Vagina (tissue), 2 donors: ENCODE data around the gene SENP1. TPM values are rescaled to one million over a fixed set of nuclear protein-coding genes. Genes with fewer than 3 reads are reported as not detected.
A peak's percentile ranks its signal among the peaks of the same experiment; 100 is the strongest.

Experiments used
- DNase-seq, 2 donors: peaks; one replicate each; pipeline ENCODE4 v3.0.0-alpha.2; 2017; ENCODE audit errors: extremely low spot score in 2 of 2
- H3K27ac ChIP-seq: fragments of 200-600 bp; sonication (generic); one replicate; pipeline ENCODE4 v1.5.1; 2019
- H3K27me3 ChIP-seq: fragments of 200-600 bp; sonication (generic); one replicate; pipeline ENCODE4 v1.5.1; 2019
- H3K36me3 ChIP-seq, 2 donors: fragments of 200-600 bp; sonication (generic); one replicate each; pipeline ENCODE4 v1.5.1; 2017 to 2019
- H3K4me1 ChIP-seq: fragments of 200-600 bp; sonication (generic); one replicate; pipeline ENCODE4 v1.5.1; 2019
- H3K4me3 ChIP-seq, 2 donors: fragments of 200-600 bp; sonication (generic); 1 replicate in 1 of 2; 2 replicates in 1 of 2; pipeline ENCODE4 v1.5.1; 2016 to 2019
- H3K9me3 ChIP-seq: fragments of 200-600 bp; sonication (generic); one replicate; pipeline ENCODE4 v1.5.1; 2019
- CTCF ChIP-seq, 3 experiments: fragments of 450-650 bp in 2 of 3; fragments of 200-600 bp in 1 of 3; sonication (generic) in 1 of 3; IDR thresholded peaks; one replicate each; pipeline ENCODE4 v1.5.1; 2017 to 2019; ENCODE audit warnings: antibody characterized with exemption in 3 of 3, mild to moderate bottlenecking in 2 of 3, moderate library complexity in 2 of 3
- POLR2A ChIP-seq, 2 donors: fragments of 450-650 bp; IDR thresholded peaks; one replicate each; pipeline ENCODE4 v1.6.1; 2017; ENCODE audit warnings: antibody characterized with exemption in 2 of 2, mild to moderate bottlenecking in 2 of 2, moderate library complexity in 2 of 2
- POLR2AphosphoS5 ChIP-seq, 2 donors: sonication (generic); formaldehyde crosslinking; IDR thresholded peaks; one replicate each; pipeline ENCODE4 v1.9.0; 2017; ENCODE audit warnings: antibody characterized with exemption in 2 of 2, mild to moderate bottlenecking in 2 of 2, low read depth in 1 of 2; ENCODE audit not compliant: insufficient read depth in 1 of 2
- intact Hi-C: fragments of 100-400 bp; cut with DNase I; formaldehyde crosslinking; loops from one replicate; pipeline ENCODE4 v1.15.1; 2023
- total RNA-seq: library from RNA; depleted of rRNA; stranded (reverse); fragments of >200 nt; gene quantifications from one replicate; pipeline ENCODE4 v1.2.3, GENCODE V29; 2016

The SENP1 gene
- total RNA-seq, 1 donor from 2014 or later, result 21.4 TPM

GRCh38 chr12:48000878-48001504 is 104.9 kb downstream of the SENP1 start:
- Histone ChIP-seq H3K27me3 (peaks cover 14% of the 10 kb centered on the region), H3K9me3 (no peaks in the 10 kb centered on the region), H3K4me1 (peaks cover 49% of the 10 kb centered on the region), H3K36me3 (no peaks in the 10 kb centered on the region), H3K4me3 (peak overlapping the region; percentile 41 to 53), H3K27ac (peak overlapping the region; percentile 55)
- TF ChIP-seq POLR2AphosphoS5 (IDR thresholded peaks at IDR 0.05; ENCODE audit: insufficient read depth in 1 of 2, low read depth in 1 of 2), result peak in 1 of 2 donors; percentile 12
- no peak for TF ChIP-seq CTCF (IDR thresholded peaks at IDR 0.05)
- intact Hi-C loops, result no loop called here
- DNase-seq, result no peak

GRCh38 chr12:47999816-48000215 is 106.1 kb downstream of the SENP1 start:
- Histone ChIP-seq H3K4me1 (peaks cover 47% of the 10 kb centered on the region), H3K27ac (no peak overlapping the region), H3K4me3 (no peak overlapping the region), H3K9me3 (no peaks in the 10 kb centered on the region), H3K36me3 (no peaks in the 10 kb centered on the region), H3K27me3 (peaks cover 7% of the 10 kb centered on the region)
- no peak for DNase-seq
- TF ChIP-seq CTCF (IDR thresholded peaks at IDR 0.05) (no peak), POLR2A (IDR thresholded peaks at IDR 0.05) (no peak), POLR2AphosphoS5 (IDR thresholded peaks at IDR 0.05; ENCODE audit: insufficient read depth in 1 of 2, low read depth in 1 of 2) (no peak)
- intact Hi-C loops, result no loop called here

GRCh38 chr12:47997321-47997720 is 108.6 kb downstream of the SENP1 start:
- H3K27ac ChIP-seq, result no peak overlapping the region
- no peak for DNase-seq
- H3K9me3 ChIP-seq, result no peaks in the 10 kb centered on the region
- H3K27me3 ChIP-seq, result no peaks in the 10 kb centered on the region
- H3K4me3 ChIP-seq, result no peak overlapping the region
- intact Hi-C loops, result no loop called here
- H3K4me1 ChIP-seq, result peaks cover 23% of the 10 kb centered on the region
- no peak for TF ChIP-seq POLR2AphosphoS5 (IDR thresholded peaks at IDR 0.05; ENCODE audit: insufficient read depth in 1 of 2, low read depth in 1 of 2)
- no peak for TF ChIP-seq CTCF (IDR thresholded peaks at IDR 0.05)
- no peak for TF ChIP-seq POLR2A (IDR thresholded peaks at IDR 0.05)
- H3K36me3 ChIP-seq, result no peaks in the 10 kb centered on the region

- Histone ChIP-seq H3K4me1 (peaks cover 14% of the 10 kb centered on the region), H3K9me3 (no peaks in the 10 kb centered on the region), H3K27ac (no peak overlapping the region), H3K27me3 (no peaks in the 10 kb centered on the region), H3K36me3 (no peaks in the 10 kb centered on the region), H3K4me3 (no peak overlapping the region)
- DNase-seq, result no peak
- intact Hi-C loops, result no loop called here
- TF ChIP-seq POLR2AphosphoS5 (IDR thresholded peaks at IDR 0.05; ENCODE audit: insufficient read depth in 1 of 2, low read depth in 1 of 2) (no peak), POLR2A (IDR thresholded peaks at IDR 0.05) (no peak), CTCF (IDR thresholded peaks at IDR 0.05) (no peak)
Measured at GRCh38 chr12:47995981-47996401, 109.9 kb downstream of the SENP1 start.

GRCh38 chr12:47993491-47993890 is 112.4 kb downstream of the SENP1 start:
- H3K4me3 ChIP-seq, result no peak overlapping the region
- no peak overlapping the region for H3K27ac ChIP-seq
- no peak for TF ChIP-seq CTCF (IDR thresholded peaks at IDR 0.05)
- no peak for TF ChIP-seq POLR2A (IDR thresholded peaks at IDR 0.05)
- TF ChIP-seq POLR2AphosphoS5 (IDR thresholded peaks at IDR 0.05; ENCODE audit: insufficient read depth in 1 of 2, low read depth in 1 of 2), result no peak
- no peaks in the 10 kb centered on the region for H3K36me3 ChIP-seq
- no peaks in the 10 kb centered on the region for H3K9me3 ChIP-seq
- intact Hi-C loops, result no loop called here
- peaks cover 5% of the 10 kb centered on the region for H3K4me1 ChIP-seq
- no peak for DNase-seq
- H3K27me3 ChIP-seq, result no peaks in the 10 kb centered on the region
